ENCODE results near the gene TMEFF2. TPM values are rescaled to one million over a fixed set of nuclear protein-coding genes. Genes with fewer than 3 reads are reported as not detected.

The TMEFF2 gene
- total and polyA plus RNA-seq, 2 of the 8 experiments (the other 6 are each of a cell fraction or from before 2014, with no cell fraction given), result 0.91 to 3.7 TPM

GRCh38 chr2:192230889-192231453 lies 36.2 kb upstream of the TMEFF2 start:
- H3K9me3 ChIP-seq (ENCODE audit: insufficient read depth in 2 of 2, low read depth in 1 of 2, low read length in 1 of 2), result no peaks in the 10 kb centered on the region
- FAIRE-seq (no peak), DNase-seq (ENCODE audit: low read depth in 1 of 2, low spot score in 2 of 2) (no peak)
- TF ChIP-seq TBP (IDR thresholded peaks at IDR 0.05; ENCODE audit: low read depth, low read length) (no peak), YY1 (IDR thresholded peaks at IDR 0.05; ENCODE audit: low read depth, low read length) (no peak), PHF8 (conservative IDR thresholded peaks at IDR 0.05; ENCODE audit: low read depth, low read length) (no peak), BRCA1 (IDR thresholded peaks at IDR 0.05; ENCODE audit: low read depth, low read length) (no peak), CTCF (IDR thresholded peaks at IDR 0.05; ENCODE audit: control extremely low read depth in 1 of 3, insufficient read depth in 1 of 3, low read depth in 1 of 3, low read length in 3 of 3) (peak in 1 of 3 experiments; percentile 5; a peak in 1 of 4 replicates)
- H2AK5ac ChIP-seq (ENCODE audit: low read depth, low read length), result no peak overlapping the region
- no peaks in the 10 kb centered on the region for H3K79me2 ChIP-seq (ENCODE audit: control insufficient read depth in 1 of 2, insufficient read depth in 2 of 2, low read length in 2 of 2)
- H3K4me3 ChIP-seq (ENCODE audit: extremely low read depth in 1 of 4, insufficient read depth in 2 of 4, low read depth in 3 of 4, low read length in 4 of 4), result no peak overlapping the region
- CTCF ChIA-PET (ENCODE audit: partially characterized antibody), result interaction anchor here (1.4 to 1.6 kb wide), 2 partner anchors 12 to 362 kb away, joined by 3 to 4 read pairs; no protein-coding TSS in a partner anchor
- no peaks in the 10 kb centered on the region for H3K23me2 ChIP-seq (ENCODE audit: low read depth, low read length)
- POLR2A ChIA-PET (ENCODE audit: partially characterized antibody), result no interaction called here
- H2BK15ac ChIP-seq (ENCODE audit: low read length), result no peak overlapping the region
- no peak overlapping the region for H3K14ac ChIP-seq (ENCODE audit: insufficient read length)
- no peak overlapping the region for H4K91ac ChIP-seq (replicated peaks; ENCODE audit: insufficient read length, low read length)
- no peak overlapping the region for H2BK5ac ChIP-seq (ENCODE audit: low read depth, low read length)
- no peak overlapping the region for H3K23ac ChIP-seq (ENCODE audit: insufficient read length)
- no peak overlapping the region for H3K4ac ChIP-seq (replicated peaks; ENCODE audit: insufficient read length, low read depth, low read length)
- no peak overlapping the region for H3K4me2 ChIP-seq (ENCODE audit: insufficient read depth in 1 of 2, low read depth in 2 of 2, low read length in 2 of 2)
- no peaks in the 10 kb centered on the region for H3K4me1 ChIP-seq (replicated peaks in 1 of 4; ENCODE audit: control insufficient read depth in 3 of 4, insufficient read depth in 4 of 4, low read length in 3 of 4)
- H3K36me3 ChIP-seq (ENCODE audit: control insufficient read depth in 2 of 4, insufficient read depth in 4 of 4, low read length in 3 of 4), result no peaks in the 10 kb centered on the region
- H4K20me1 ChIP-seq (replicated peaks in 1 of 2; ENCODE audit: control insufficient read depth in 1 of 2, insufficient read depth in 2 of 2, low read length in 2 of 2), result no peaks in the 10 kb centered on the region
- no peaks in the 10 kb centered on the region for H3K27me3 ChIP-seq (replicated peaks in 1 of 4; ENCODE audit: control insufficient read depth in 3 of 4, extremely low read depth in 1 of 4, insufficient read depth in 3 of 4, low read length in 3 of 4)
- no peak overlapping the region for H2AFZ ChIP-seq (ENCODE audit: low read length)
- H3K79me1 ChIP-seq (ENCODE audit: low read depth, low read length), result no peaks in the 10 kb centered on the region
- no peak overlapping the region for H4K5ac ChIP-seq (ENCODE audit: insufficient read length, low read depth, low read length)
- no peak overlapping the region for H3K27ac ChIP-seq (ENCODE audit: low read depth, low read length)
- no peak overlapping the region for H3K56ac ChIP-seq (replicated peaks; ENCODE audit: insufficient read length, low read depth, low read length)
- H2BK20ac ChIP-seq (ENCODE audit: low read length), result no peak overlapping the region
- WGBS, 2 experiments (ENCODE audit: extremely low coverage in 1 of 2, insufficient coverage in 1 of 2, insufficient read length in 1 of 2, insufficient replicate concordance in 2 of 2, low coverage in 1 of 2, low lambda C conversion rate in 2 of 2, missing lambda C conversion rate in 1 of 2), result 92% methylated on average over 6 of the region's 6 CpGs; no CpG with 5 or more reads in 1 of the 2 experiments
- H2BK12ac ChIP-seq (ENCODE audit: low read depth, low read length), result no peak overlapping the region
- H3K9ac ChIP-seq (replicated peaks in 1 of 4; ENCODE audit: extremely low read depth in 1 of 4, low read depth in 3 of 4, low read length in 3 of 4), result no peak overlapping the region
- no peak overlapping the region for H2BK120ac ChIP-seq (replicated peaks; ENCODE audit: low read depth, low read length)
- H3K18ac ChIP-seq (ENCODE audit: extremely low read depth, low read length), result no peak overlapping the region
- no peak overlapping the region for H4K8ac ChIP-seq (ENCODE audit: extremely low read depth, insufficient read depth, low read length)

Measured in H1 (cell line).